ENCODE results near the gene DNM3. TPM values are rescaled to one million over a fixed set of nuclear protein-coding genes. Genes with fewer than 3 reads are reported as not detected.

DNM3 gene
- total RNA-seq, 1 donor from 2014 or later: 2.1 TPM

- DNase-seq (no peak), ATAC-seq (ENCODE audit: low read depth) (no peak)
- intact Hi-C loops (cut with micrococcal nuclease): no loop called here
- ChIA-PET POLR2A (no interaction called here), CTCF (no interaction called here)
- Mint-ChIP-seq H3K27ac (no peak overlapping the region), H3K4me1 (no peaks in the 10 kb centered on the region), H3K4me3 (no peak overlapping the region), H3K9me3 (peaks cover 9% of the 10 kb centered on the region), H3K36me3 (ENCODE audit: low read depth) (peaks cover 4% of the 10 kb centered on the region), H3K27me3 (peaks cover 2% of the 10 kb centered on the region)
- no peak for TF ChIP-seq CTCF (IDR thresholded peaks at IDR 0.05)
These were observed 14.1 kb downstream of the DNM3 start for GRCh38 chr1:171855381-171855780.

- DNase-seq (no peak), ATAC-seq (ENCODE audit: low read depth) (no peak)
- H3K36me3 Mint-ChIP-seq (ENCODE audit: low read depth): peaks cover 4% of the 10 kb centered on the region
- H3K4me1 Mint-ChIP-seq: no peaks in the 10 kb centered on the region
- CTCF ChIA-PET: no interaction called here
- no peak overlapping the region for H3K4me3 Mint-ChIP-seq
- H3K27ac Mint-ChIP-seq: no peak overlapping the region
- peaks cover 9% of the 10 kb centered on the region for H3K9me3 Mint-ChIP-seq
- POLR2A ChIA-PET: no interaction called here
- H3K27me3 Mint-ChIP-seq: peaks cover 7% of the 10 kb centered on the region
- intact Hi-C loops (cut with micrococcal nuclease): no loop called here
- TF ChIP-seq CTCF (IDR thresholded peaks at IDR 0.05): no peak
These were observed 17.4 kb downstream of the DNM3 start for GRCh38 chr1:171858696-171859095.

- no peak overlapping the region for H3K4me3 Mint-ChIP-seq
- intact Hi-C loops (cut with micrococcal nuclease): no loop called here
- ATAC-seq (ENCODE audit: low read depth): no peak
These were observed 19.4 kb downstream of the DNM3 start for GRCh38 chr1:171860696-171861095.

DNA sequence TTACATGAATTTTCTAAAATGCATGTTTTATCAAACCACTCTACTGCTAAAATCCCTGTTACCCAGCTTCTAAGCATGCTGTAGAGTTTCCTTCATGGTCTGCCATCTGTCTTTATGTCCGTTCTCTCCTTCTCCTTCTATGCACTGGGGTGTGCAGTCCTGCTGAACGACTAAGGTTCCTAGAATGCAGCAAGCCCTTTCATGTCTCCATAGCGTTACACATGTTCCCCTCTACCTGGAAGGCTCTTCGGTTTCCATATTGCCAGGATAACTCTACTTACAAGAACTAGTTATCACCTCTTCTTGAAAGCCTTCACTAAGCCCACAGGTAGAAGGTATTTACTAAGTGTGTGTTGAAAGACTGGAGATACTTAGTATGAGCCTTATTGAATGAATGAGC is 22.2 kb downstream of the DNM3 start:
- H3K36me3 Mint-ChIP-seq (ENCODE audit: low read depth): peaks cover 4% of the 10 kb centered on the region
- TF ChIP-seq CTCF (IDR thresholded peaks at IDR 0.05): no peak
- intact Hi-C loops (cut with micrococcal nuclease): no loop called here
- no peaks in the 10 kb centered on the region for H3K9me3 Mint-ChIP-seq
- CTCF ChIA-PET: no interaction called here
- peaks cover 5% of the 10 kb centered on the region for H3K27me3 Mint-ChIP-seq
- POLR2A ChIA-PET: no interaction called here
- H3K4me3 Mint-ChIP-seq: no peak overlapping the region
- no peak overlapping the region for H3K27ac Mint-ChIP-seq
- DNase-seq (no peak), ATAC-seq (ENCODE audit: low read depth) (no peak)
- H3K4me1 Mint-ChIP-seq: no peaks in the 10 kb centered on the region

More at GRCh38 chr1:171860696-171861095, 19.4 kb downstream of the DNM3 start:
- no peak for TF ChIP-seq CTCF (IDR thresholded peaks at IDR 0.05)
- CTCF ChIA-PET: no interaction called here
- Mint-ChIP-seq H3K27me3 (peaks cover 5% of the 10 kb centered on the region), H3K9me3 (peaks cover 9% of the 10 kb centered on the region), H3K4me1 (no peaks in the 10 kb centered on the region), H3K27ac (no peak overlapping the region), H3K36me3 (ENCODE audit: low read depth) (peaks cover 4% of the 10 kb centered on the region)
- DNase-seq: no peak
- POLR2A ChIA-PET: no interaction called here

- Mint-ChIP-seq H3K4me3 (no peak overlapping the region), H3K27ac (no peak overlapping the region), H3K36me3 (ENCODE audit: low read depth) (no peaks in the 10 kb centered on the region), H3K4me1 (no peaks in the 10 kb centered on the region), H3K27me3 (peaks cover 5% of the 10 kb centered on the region), H3K9me3 (no peaks in the 10 kb centered on the region)
- no peak for TF ChIP-seq CTCF (IDR thresholded peaks at IDR 0.05)
- intact Hi-C loops (cut with micrococcal nuclease): no loop called here
- CTCF ChIA-PET: no interaction called here
- ATAC-seq (ENCODE audit: low read depth) (no peak), DNase-seq (no peak)
- POLR2A ChIA-PET: no interaction called here
These were observed 23.0 kb downstream of the DNM3 start for GRCh38 chr1:171864308-171864707.
